Stimulated activated CD4-positive, alpha-beta T cell treated with anti-CD3 and anti-CD28 coated beads, TNF-alpha, amount 100 ng/mL, for 4 hours (primary cell): ENCODE results near the gene NUP43.
"Not testable (repeated sequence)": the region's sequence is repeated elsewhere in the genome, so short reads cannot be mapped to it uniquely, and the experiment has no call there.

Experiments used
- DNase-seq, 3 experiments: peaks; one replicate each; pipeline ENCODE4 v3.0.0-alpha.2; 2020; ENCODE audit warnings: low read depth in 3 of 3

The NUP43 gene

GRCh38 chr6:149746147-149746946, at the start of gene NUP43:
Gene NUP43 (minus strand): TSS chr6:149746529. CDS start chr6:149746495, 34 bp downstream.
- peak; percentile 81 to 85 (median 85) for DNase-seq

- DNase-seq, result no peak
Observed at GRCh38 chr6:149783551-149783950, 37.2 kb upstream of the NUP43 start.

- no peak for DNase-seq
Observed at GRCh38 chr6:149782337-149782736, 36.0 kb upstream of the NUP43 start.

- no peak for DNase-seq
Observed at GRCh38 chr6:149781715-149782114, 35.4 kb upstream of the NUP43 start.

GRCh38 chr6:149779644-149779963, 33.3 kb upstream of the NUP43 start:
- DNase-seq, result no peak

- no peak for DNase-seq
Observed at GRCh38 chr6:149777624-149778023, 31.3 kb upstream of the NUP43 start.

- DNase-seq, result no peak
Observed at GRCh38 chr6:149771925-149772324, 25.6 kb upstream of the NUP43 start.

- no peak for DNase-seq
Observed at GRCh38 chr6:149771185-149771584, 24.9 kb upstream of the NUP43 start.

GRCh38 chr6:149769676-149770075, 23.3 kb upstream of the NUP43 start:
- DNase-seq, result no peak

GRCh38 chr6:149766156-149766769, 19.9 kb upstream of the NUP43 start:
- DNase-seq, result no peak

- DNase-seq, result no peak
Observed at GRCh38 chr6:149763866-149764265, 17.5 kb upstream of the NUP43 start.

GRCh38 chr6:149761438-149761837, 15.1 kb upstream of the NUP43 start:
- DNase-seq, result no peak

- no peak for DNase-seq
Observed at GRCh38 chr6:149756261-149756636, 9.9 kb upstream of the NUP43 start.

- DNase-seq, result no peak
Observed at GRCh38 chr6:149755300-149756260, 9.3 kb upstream of the NUP43 start.

- DNase-seq, result no peak
Observed at GRCh38 chr6:149754548-149754947, 8.2 kb upstream of the NUP43 start.

- not testable (repeated sequence) for DNase-seq
Observed at GRCh38 chr6:149753374-149753637, 7.0 kb upstream of the NUP43 start.

- no peak for DNase-seq
Observed at GRCh38 chr6:149752600-149753373, 6.5 kb upstream of the NUP43 start.

- not testable (repeated sequence) for DNase-seq
Observed at GRCh38 chr6:149751920-149752319, 5.6 kb upstream of the NUP43 start.

- no peak for DNase-seq
Observed at GRCh38 chr6:149751239-149751638, 4.9 kb upstream of the NUP43 start.

GRCh38 chr6:149750136-149750609, 3.8 kb upstream of the NUP43 start:
- peak; percentile 14 to 18 (median 17) for DNase-seq

GRCh38 chr6:149749594-149750135, 3.3 kb upstream of the NUP43 start, which contains the start of gene PCMT1:
Gene PCMT1 (plus strand): TSS chr6:149749741. CDS start chr6:149749902, 161 bp downstream.
- peak; percentile 80 to 83 (median 80) for DNase-seq
